Vagina (tissue), 2 donors: ENCODE data around the gene GSTK1. TPM values are rescaled to one million over a fixed set of nuclear protein-coding genes. Genes with fewer than 3 reads are reported as not detected.

Experiments
- DNase-seq, 2 donors: peaks; one replicate each; pipeline ENCODE4 v3.0.0-alpha.2; 2017; ENCODE audit errors: extremely low spot score in 2 of 2
- H3K27ac ChIP-seq: fragments of 200-600 bp; sonication (generic); one replicate; pipeline ENCODE4 v1.5.1; 2019
- H3K27me3 ChIP-seq: fragments of 200-600 bp; sonication (generic); one replicate; pipeline ENCODE4 v1.5.1; 2019
- H3K36me3 ChIP-seq, 2 donors: fragments of 200-600 bp; sonication (generic); one replicate each; pipeline ENCODE4 v1.5.1; 2017 to 2019
- H3K4me1 ChIP-seq: fragments of 200-600 bp; sonication (generic); one replicate; pipeline ENCODE4 v1.5.1; 2019
- H3K4me3 ChIP-seq, 2 donors: fragments of 200-600 bp; sonication (generic); 1 replicate in 1 of 2; 2 replicates in 1 of 2; pipeline ENCODE4 v1.5.1; 2016 to 2019
- H3K9me3 ChIP-seq: fragments of 200-600 bp; sonication (generic); one replicate; pipeline ENCODE4 v1.5.1; 2019
- POLR2A ChIP-seq, 2 donors: fragments of 450-650 bp; IDR thresholded peaks; one replicate each; pipeline ENCODE4 v1.6.1; 2017; ENCODE audit warnings: antibody characterized with exemption in 2 of 2, mild to moderate bottlenecking in 2 of 2, moderate library complexity in 2 of 2
- POLR2AphosphoS5 ChIP-seq, 2 donors: sonication (generic); formaldehyde crosslinking; IDR thresholded peaks; one replicate each; pipeline ENCODE4 v1.9.0; 2017; ENCODE audit warnings: antibody characterized with exemption in 2 of 2, mild to moderate bottlenecking in 2 of 2, low read depth in 1 of 2; ENCODE audit not compliant: insufficient read depth in 1 of 2
- intact Hi-C: fragments of 100-400 bp; cut with DNase I; formaldehyde crosslinking; loops from one replicate; pipeline ENCODE4 v1.15.1; 2023
- total RNA-seq: library from RNA; depleted of rRNA; stranded (reverse); fragments of >200 nt; gene quantifications from one replicate; pipeline ENCODE4 v1.2.3, GENCODE V29; 2016
- TF ChIP-seq, protein P1 (sequence below), 3 experiments: fragments of 450-650 bp in 2 of 3; fragments of 200-600 bp in 1 of 3; sonication (generic) in 1 of 3; IDR thresholded peaks; one replicate each; pipeline ENCODE4 v1.5.1; 2017 to 2019; ENCODE audit warnings: antibody characterized with exemption in 3 of 3, mild to moderate bottlenecking in 2 of 3, moderate library complexity in 2 of 3

GSTK1 gene
- total RNA-seq, 1 donor from 2014 or later = 127 TPM

DNA sequence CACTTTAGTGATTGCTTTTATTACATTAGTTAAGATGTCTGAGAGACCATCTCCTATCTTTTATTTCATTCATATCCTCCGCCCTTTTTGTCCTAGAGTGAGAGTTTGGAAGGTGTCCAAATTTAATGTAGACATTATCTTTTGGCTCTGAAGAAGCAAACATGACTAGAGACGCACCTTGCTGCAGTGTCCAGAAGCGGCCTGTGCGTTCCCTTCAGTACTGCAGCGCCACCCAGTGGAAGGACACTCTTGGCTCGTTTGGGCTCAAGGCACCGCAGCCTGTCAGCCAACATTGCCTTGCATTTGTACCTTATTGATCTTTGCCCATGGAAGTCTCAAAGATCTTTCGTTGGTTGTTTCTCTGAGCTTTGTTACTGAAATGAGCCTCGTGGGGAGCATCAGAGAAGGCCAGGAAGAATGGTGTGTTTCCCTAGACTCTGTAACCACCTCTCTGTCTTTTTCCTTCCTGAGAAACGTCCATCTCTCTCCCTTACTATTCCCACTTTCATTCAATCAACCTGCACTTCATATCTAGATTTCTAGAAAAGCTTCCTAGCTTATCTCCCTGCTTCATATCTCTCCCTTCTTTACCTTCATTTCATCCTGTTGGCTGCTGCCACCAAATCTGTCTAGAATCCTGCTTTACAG, 42.3 kb downstream of the GSTK1 start:
- DNase-seq = no peak
- intact Hi-C loops = no loop called here
- Histone ChIP-seq H3K4me3 (no peak overlapping the region), H3K36me3 (peaks cover 0 to 74% of the 10 kb centered on the region in 2 donors), H3K4me1 (no peaks in the 10 kb centered on the region), H3K9me3 (no peaks in the 10 kb centered on the region), H3K27ac (no peak overlapping the region), H3K27me3 (no peaks in the 10 kb centered on the region)
- TF ChIP-seq, protein P1, sequence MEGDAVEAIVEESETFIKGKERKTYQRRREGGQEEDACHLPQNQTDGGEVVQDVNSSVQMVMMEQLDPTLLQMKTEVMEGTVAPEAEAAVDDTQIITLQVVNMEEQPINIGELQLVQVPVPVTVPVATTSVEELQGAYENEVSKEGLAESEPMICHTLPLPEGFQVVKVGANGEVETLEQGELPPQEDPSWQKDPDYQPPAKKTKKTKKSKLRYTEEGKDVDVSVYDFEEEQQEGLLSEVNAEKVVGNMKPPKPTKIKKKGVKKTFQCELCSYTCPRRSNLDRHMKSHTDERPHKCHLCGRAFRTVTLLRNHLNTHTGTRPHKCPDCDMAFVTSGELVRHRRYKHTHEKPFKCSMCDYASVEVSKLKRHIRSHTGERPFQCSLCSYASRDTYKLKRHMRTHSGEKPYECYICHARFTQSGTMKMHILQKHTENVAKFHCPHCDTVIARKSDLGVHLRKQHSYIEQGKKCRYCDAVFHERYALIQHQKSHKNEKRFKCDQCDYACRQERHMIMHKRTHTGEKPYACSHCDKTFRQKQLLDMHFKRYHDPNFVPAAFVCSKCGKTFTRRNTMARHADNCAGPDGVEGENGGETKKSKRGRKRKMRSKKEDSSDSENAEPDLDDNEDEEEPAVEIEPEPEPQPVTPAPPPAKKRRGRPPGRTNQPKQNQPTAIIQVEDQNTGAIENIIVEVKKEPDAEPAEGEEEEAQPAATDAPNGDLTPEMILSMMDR (IDR thresholded peaks at IDR 0.05) = peak in 2 of 3 experiments; percentile 12 to 28
- TF ChIP-seq POLR2AphosphoS5 (IDR thresholded peaks at IDR 0.05; ENCODE audit: insufficient read depth in 1 of 2, low read depth in 1 of 2) = no peak
- no peak for TF ChIP-seq POLR2A (IDR thresholded peaks at IDR 0.05)

DNA sequence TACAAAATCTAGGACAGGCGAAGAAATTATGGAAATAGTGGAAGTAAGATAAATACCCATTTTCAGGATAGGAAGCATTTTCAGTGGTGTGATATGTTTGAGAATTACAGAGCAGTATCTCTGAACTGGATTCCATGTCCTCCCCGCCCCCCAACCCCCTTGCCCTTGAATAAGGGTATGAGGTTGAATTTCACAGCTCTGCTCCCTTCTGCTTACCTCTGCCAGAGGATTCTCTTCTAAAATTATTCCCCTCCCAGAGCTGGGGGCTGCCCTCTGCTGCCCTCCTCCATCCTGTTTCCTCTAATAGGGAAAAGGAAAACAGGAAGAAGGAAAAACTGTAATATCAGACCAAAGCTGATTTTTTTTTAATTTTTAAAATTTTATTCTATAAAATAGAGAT, 45.4 kb downstream of the GSTK1 start:
- Histone ChIP-seq H3K36me3 (peaks cover 0 to 45% of the 10 kb centered on the region in 2 donors), H3K27me3 (no peaks in the 10 kb centered on the region), H3K9me3 (no peaks in the 10 kb centered on the region), H3K27ac (no peak overlapping the region), H3K4me1 (no peaks in the 10 kb centered on the region), H3K4me3 (no peak overlapping the region)
- TF ChIP-seq POLR2A (IDR thresholded peaks at IDR 0.05) (no peak), POLR2AphosphoS5 (IDR thresholded peaks at IDR 0.05; ENCODE audit: insufficient read depth in 1 of 2, low read depth in 1 of 2) (no peak)
- TF ChIP-seq, protein P1 (IDR thresholded peaks at IDR 0.05) = no peak
- DNase-seq = no peak
- intact Hi-C loops = no loop called here

DNA sequence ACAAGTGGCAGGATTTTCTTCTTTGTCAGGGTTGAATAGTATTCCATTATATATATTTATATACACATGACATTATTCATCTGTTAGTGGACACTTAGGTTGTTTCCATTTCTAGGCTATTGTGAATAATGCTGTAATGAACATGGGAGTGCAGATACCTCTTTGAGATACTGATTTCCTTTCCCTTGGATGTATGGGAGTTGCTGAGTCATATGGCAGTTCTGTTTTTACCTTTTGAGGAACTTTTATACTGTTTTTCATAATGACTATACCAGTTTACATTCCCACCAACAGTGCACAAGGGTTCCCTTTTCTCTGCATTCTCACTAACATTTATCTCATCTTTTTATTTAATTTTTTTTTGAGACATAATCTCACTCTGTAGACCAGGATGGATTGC, 50.9 kb downstream of the GSTK1 start:
- TF ChIP-seq POLR2AphosphoS5 (IDR thresholded peaks at IDR 0.05; ENCODE audit: insufficient read depth in 1 of 2, low read depth in 1 of 2) (no peak), POLR2A (IDR thresholded peaks at IDR 0.05) (no peak)
- TF ChIP-seq, protein P1 (IDR thresholded peaks at IDR 0.05) = no peak
- Histone ChIP-seq H3K27me3 (no peaks in the 10 kb centered on the region), H3K36me3 (no peaks in the 10 kb centered on the region), H3K27ac (no peak overlapping the region), H3K4me3 (no peak overlapping the region), H3K9me3 (no peaks in the 10 kb centered on the region), H3K4me1 (peaks cover 10% of the 10 kb centered on the region)
- intact Hi-C loops = no loop called here
- no peak for DNase-seq

DNA sequence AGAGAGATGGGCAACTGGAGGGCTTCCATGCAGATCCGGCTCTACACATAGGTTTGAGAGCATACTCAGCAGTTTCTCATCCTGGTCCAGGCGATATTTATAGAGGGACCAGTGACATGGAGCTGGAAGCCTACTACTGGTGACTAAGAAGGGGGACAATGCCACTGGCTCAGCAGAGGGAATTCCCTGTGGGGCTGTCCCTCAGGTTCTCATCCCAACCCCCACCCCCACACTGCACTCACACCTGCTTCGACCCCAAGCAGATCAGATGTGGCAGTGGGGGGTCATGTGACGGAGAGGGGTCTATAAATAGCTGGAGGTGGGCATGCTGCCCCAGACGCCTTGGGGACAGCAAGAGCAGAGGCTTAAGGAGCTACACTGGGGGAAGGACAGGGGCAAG, 52.5 kb downstream of the GSTK1 start, which contains the start of gene CLCN1:
Gene CLCN1, plus strand, starts transcription at position 336 of the 400 bp plus-strand sequence. CDS start 102 bp downstream, outside the sequence.
- H3K27me3 ChIP-seq = no peaks in the 10 kb centered on the region

DNA sequence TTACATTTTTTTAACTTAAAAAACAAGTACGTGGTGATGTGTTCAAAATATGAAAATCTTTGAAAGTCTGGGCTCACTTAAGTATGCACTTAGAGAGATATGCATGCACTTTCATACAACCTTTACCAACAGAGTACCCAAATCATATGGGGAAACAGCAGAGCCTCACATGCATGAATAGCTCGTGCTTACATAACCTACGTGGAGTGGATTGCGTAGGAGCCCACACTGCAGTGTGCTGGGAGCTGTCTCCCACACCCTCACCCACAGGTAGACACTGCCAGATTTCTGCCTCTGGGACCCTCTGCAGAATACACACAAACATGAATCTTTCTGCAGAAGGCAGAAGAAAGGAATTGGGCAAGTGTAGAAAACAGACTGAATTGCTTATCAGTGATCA, 53.3 kb downstream of the GSTK1 start:
- Histone ChIP-seq H3K4me3 (no peak overlapping the region), H3K36me3 (no peaks in the 10 kb centered on the region), H3K27me3 (no peaks in the 10 kb centered on the region), H3K9me3 (no peaks in the 10 kb centered on the region), H3K27ac (no peak overlapping the region), H3K4me1 (peaks cover 15% of the 10 kb centered on the region)
- TF ChIP-seq POLR2A (IDR thresholded peaks at IDR 0.05) (no peak), POLR2AphosphoS5 (IDR thresholded peaks at IDR 0.05; ENCODE audit: insufficient read depth in 1 of 2, low read depth in 1 of 2) (no peak)
- TF ChIP-seq, protein P1 (IDR thresholded peaks at IDR 0.05) = no peak
- intact Hi-C loops = no loop called here
- no peak for DNase-seq

More for the DNA sequence above, 52.5 kb downstream of the GSTK1 start, which contains the start of gene CLCN1:
- no peak for TF ChIP-seq POLR2A (IDR thresholded peaks at IDR 0.05)
- no peak for TF ChIP-seq POLR2AphosphoS5 (IDR thresholded peaks at IDR 0.05; ENCODE audit: insufficient read depth in 1 of 2, low read depth in 1 of 2)
- TF ChIP-seq, protein P1 (IDR thresholded peaks at IDR 0.05) = no peak
- intact Hi-C loops = no loop called here
- DNase-seq = no peak
- no peak within 1 kb of the TSS for H3K27ac ChIP-seq
- H3K36me3 ChIP-seq = no peaks in the 10 kb centered on the region
- no peaks in the 10 kb centered on the region for H3K9me3 ChIP-seq
- no peak within 1 kb of the TSS for H3K4me3 ChIP-seq
- H3K4me1 ChIP-seq = peaks cover 15% of the 10 kb centered on the region
